ENCODE results near the gene LASP1.

The LASP1 gene

GRCh38 chr17:38870259-38871165 lies 654 bp downstream of the LASP1 start:
- peak; percentile 60 for DNase-seq (ENCODE audit: low spot score)

GRCh38 chr17:38871247-38872015 lies 1.6 kb downstream of the LASP1 start:
- peak; percentile 55 for DNase-seq (ENCODE audit: low spot score)

GRCh38 chr17:38872027-38872511 lies 2.2 kb downstream of the LASP1 start:
- no peak for DNase-seq (ENCODE audit: low spot score)

- DNase-seq (ENCODE audit: low spot score): no peak
These were observed 3.0 kb downstream of the LASP1 start for GRCh38 chr17:38872671-38873385.

GRCh38 chr17:38873640-38874380 lies 4.0 kb downstream of the LASP1 start:
- no peak for DNase-seq (ENCODE audit: low spot score)

GRCh38 chr17:38874505-38875400 lies 4.9 kb downstream of the LASP1 start:
- DNase-seq (ENCODE audit: low spot score): no peak

- no peak for DNase-seq (ENCODE audit: low spot score)
These were observed 5.7 kb downstream of the LASP1 start for GRCh38 chr17:38875477-38876075.

- no peak for DNase-seq (ENCODE audit: low spot score)
These were observed 7.4 kb downstream of the LASP1 start for GRCh38 chr17:38877130-38877851.

GRCh38 chr17:38879878-38880665 lies 10.2 kb downstream of the LASP1 start:
- DNase-seq (ENCODE audit: low spot score): peak; percentile 95

GRCh38 chr17:38881600-38882191 lies 11.8 kb downstream of the LASP1 start:
- DNase-seq (ENCODE audit: low spot score): peak; percentile 41

GRCh38 chr17:38882870-38883269 lies 13.0 kb downstream of the LASP1 start:
- DNase-seq (ENCODE audit: low spot score): no peak

GRCh38 chr17:38883592-38884526 lies 14.0 kb downstream of the LASP1 start:
- no peak for DNase-seq (ENCODE audit: low spot score)

- DNase-seq (ENCODE audit: low spot score): no peak
These were observed 15.3 kb downstream of the LASP1 start for GRCh38 chr17:38885044-38885727.

GRCh38 chr17:38885728-38886642 lies 16.1 kb downstream of the LASP1 start:
- DNase-seq (ENCODE audit: low spot score): no peak

GRCh38 chr17:38886643-38887010 lies 16.8 kb downstream of the LASP1 start:
- no peak for DNase-seq (ENCODE audit: low spot score)

Data from AG08395 (cell line).